AG04450 (cell line): ENCODE measurements around the gene MLN. TPM values are rescaled to one million over a fixed set of nuclear protein-coding genes. Genes with fewer than 3 reads are reported as not detected.

Experiments used
- CTCF ChIA-PET: fragments of 300-600, 350-600 bp; formaldehyde crosslinking; extraction: SDS; loops from one replicate; lab custom pipeline; 2022; ENCODE audit warnings: antibody characterized with exemption, inconsistent platforms; lab: Charles Lee
- POLR2A ChIA-PET: fragments of 350-600 bp; formaldehyde crosslinking; extraction: SDS; loops from one replicate; lab custom pipeline; 2021; ENCODE audit warnings: antibody characterized with exemption, inconsistent platforms; lab: Yijun Ruan, JAX
- DNase-seq: peaks from one replicate; pipeline ENCODE4 v3.0.0-alpha.2; 2011; ENCODE audit warnings: low read depth, low spot score
- H3K27ac ChIP-seq: one replicate; pipeline ENCODE4 v1.5.1; 2012; ENCODE audit warnings: low read depth, low read length, control low read depth
- H3K27me3 ChIP-seq: one replicate; pipeline ENCODE4 v1.6.0; 2012; ENCODE audit warnings: low read length; ENCODE audit not compliant: control insufficient read depth, insufficient read depth
- H3K4me3 ChIP-seq: 2 replicates; pipeline ENCODE4 v1.5.1; 2011; ENCODE audit warnings: mild to moderate bottlenecking, low read depth, low read length, control low read depth
- H3K9me3 ChIP-seq: 2 replicates; pipeline ENCODE4 v1.5.1; 2012; ENCODE audit warnings: low read length; ENCODE audit not compliant: control insufficient read depth, insufficient read depth
- polyA plus RNA-seq: library from polyadenylated mRNA; depleted of rRNA; stranded (reverse); fragments of >200 nt; gene quantifications from 2 replicates; pipeline ENCODE4 v1.2.3, GENCODE V29; 2011
- TF ChIP-seq, protein P1 (sequence below): IDR thresholded peaks from 2 replicates; pipeline ENCODE4 v1.5.1; 2011; ENCODE audit warnings: low read depth, low read length, control low read depth, inconsistent platforms

The MLN gene
- polyA plus RNA-seq, 1 experiment, result not detected

DNA sequence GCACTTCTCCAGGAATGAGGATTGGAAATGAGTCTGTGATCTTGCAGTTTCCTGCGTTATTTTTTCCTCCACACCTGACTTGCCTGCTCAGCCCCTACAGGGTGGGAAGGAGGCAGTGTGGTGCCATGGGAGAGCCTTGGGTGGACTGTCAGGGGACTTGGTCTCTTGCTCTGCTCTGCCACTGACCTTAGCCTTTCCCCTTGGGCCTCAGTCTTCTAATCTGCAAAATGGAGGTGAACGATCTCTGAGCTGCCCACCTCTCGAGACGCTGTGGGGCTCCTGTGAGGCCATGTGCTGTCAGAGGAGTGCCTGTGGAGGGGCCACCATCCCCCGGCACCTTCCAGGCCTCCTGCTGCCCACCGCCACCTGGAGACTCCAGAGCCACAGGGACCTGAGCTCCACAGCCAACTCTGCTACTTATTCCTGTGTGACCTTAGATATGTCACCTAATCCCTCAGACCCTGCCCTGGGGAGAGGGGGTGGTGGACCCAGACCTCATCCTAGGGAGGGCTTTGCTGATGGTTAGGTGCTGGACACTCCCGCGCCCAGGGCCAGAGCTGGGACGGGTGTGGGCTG lies 45.8 kb upstream of the MLN start:
- H3K4me3 ChIP-seq, result no peak overlapping the region
- ChIA-PET CTCF (interaction anchor here (1.2 to 2.7 kb wide), 2 partner anchors 10 to 78 kb away, joined by 5 to 6 read pairs; no protein-coding TSS in a partner anchor), POLR2A (no interaction called here)
- DNase-seq, result no peak
- H3K27me3 ChIP-seq, result peaks cover 15% of the 10 kb centered on the region
- no peak overlapping the region for H3K27ac ChIP-seq
- TF ChIP-seq, protein P1, sequence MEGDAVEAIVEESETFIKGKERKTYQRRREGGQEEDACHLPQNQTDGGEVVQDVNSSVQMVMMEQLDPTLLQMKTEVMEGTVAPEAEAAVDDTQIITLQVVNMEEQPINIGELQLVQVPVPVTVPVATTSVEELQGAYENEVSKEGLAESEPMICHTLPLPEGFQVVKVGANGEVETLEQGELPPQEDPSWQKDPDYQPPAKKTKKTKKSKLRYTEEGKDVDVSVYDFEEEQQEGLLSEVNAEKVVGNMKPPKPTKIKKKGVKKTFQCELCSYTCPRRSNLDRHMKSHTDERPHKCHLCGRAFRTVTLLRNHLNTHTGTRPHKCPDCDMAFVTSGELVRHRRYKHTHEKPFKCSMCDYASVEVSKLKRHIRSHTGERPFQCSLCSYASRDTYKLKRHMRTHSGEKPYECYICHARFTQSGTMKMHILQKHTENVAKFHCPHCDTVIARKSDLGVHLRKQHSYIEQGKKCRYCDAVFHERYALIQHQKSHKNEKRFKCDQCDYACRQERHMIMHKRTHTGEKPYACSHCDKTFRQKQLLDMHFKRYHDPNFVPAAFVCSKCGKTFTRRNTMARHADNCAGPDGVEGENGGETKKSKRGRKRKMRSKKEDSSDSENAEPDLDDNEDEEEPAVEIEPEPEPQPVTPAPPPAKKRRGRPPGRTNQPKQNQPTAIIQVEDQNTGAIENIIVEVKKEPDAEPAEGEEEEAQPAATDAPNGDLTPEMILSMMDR, result no peak
- H3K9me3 ChIP-seq, result no peaks in the 10 kb centered on the region

DNA sequence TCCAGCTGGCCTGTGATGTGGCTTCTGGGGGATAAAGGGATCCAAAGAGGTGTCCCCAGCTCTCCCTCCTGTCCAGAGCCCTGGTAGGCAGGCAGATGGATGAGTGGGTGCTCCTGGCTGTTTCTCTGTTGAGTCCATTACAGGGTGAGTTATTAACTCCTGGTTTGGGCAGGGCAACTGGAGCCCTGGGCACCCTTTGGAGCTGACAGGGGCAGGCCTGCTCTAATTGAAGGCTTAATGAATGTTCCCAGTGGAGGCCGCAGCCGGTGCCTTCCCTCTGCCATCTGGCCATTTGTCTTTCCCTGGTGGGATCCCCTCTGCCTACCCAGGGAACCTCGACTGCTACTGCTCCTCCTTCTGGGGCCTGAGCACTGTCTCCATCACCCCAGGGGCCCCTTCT lies 44.7 kb upstream of the MLN start:
- no peak for DNase-seq
- TF ChIP-seq, protein P1, result no peak

DNA sequence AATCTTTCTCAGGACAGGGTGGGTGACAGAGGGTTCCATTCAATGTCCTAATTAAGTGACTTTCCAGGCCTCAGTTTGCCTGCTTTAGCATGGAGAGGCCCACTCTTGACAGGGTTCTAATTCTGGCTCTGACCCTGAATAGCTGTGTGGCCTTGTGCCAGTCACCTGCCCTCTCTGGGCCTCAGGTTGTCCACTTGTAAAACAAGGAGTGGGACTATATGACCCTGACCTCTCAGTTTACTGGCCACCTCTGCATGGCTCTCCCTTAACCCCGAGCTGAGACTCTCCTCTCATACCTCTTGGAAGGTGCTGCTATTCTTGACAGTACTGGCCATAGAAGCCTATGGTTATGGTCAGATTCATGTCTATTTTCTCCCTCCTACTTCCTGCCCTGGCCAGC lies 44.1 kb upstream of the MLN start:
- H3K4me3 ChIP-seq, result no peak overlapping the region
- ChIA-PET CTCF (no interaction called here), POLR2A (no interaction called here)
- H3K27me3 ChIP-seq, result peaks cover 10% of the 10 kb centered on the region
- no peak overlapping the region for H3K27ac ChIP-seq
- TF ChIP-seq, protein P1, result no peak
- H3K9me3 ChIP-seq, result no peaks in the 10 kb centered on the region; the same call in 1 of the 2 replicates
- no peak for DNase-seq

More for the DNA sequence above, 44.7 kb upstream of the MLN start:
- ChIA-PET CTCF (no interaction called here), POLR2A (no interaction called here)
- Histone ChIP-seq H3K9me3 (no peaks in the 10 kb centered on the region; the same call in 1 of the 2 replicates), H3K27me3 (peaks cover 10% of the 10 kb centered on the region), H3K4me3 (no peak overlapping the region), H3K27ac (peak overlapping the region; percentile 21)

- Histone ChIP-seq H3K9me3 (no peaks in the 10 kb centered on the region; the same call in 1 of the 2 replicates), H3K4me3 (no peak overlapping the region), H3K27ac (no peak overlapping the region), H3K27me3 (peaks cover 10% of the 10 kb centered on the region)
- TF ChIP-seq, protein P1, result no peak
- no peak for DNase-seq
- ChIA-PET CTCF (no interaction called here), POLR2A (no interaction called here)
Observed at GRCh38 chr6:33847078-33847477, 43.3 kb upstream of the MLN start.

- Histone ChIP-seq H3K27ac (no peak overlapping the region), H3K9me3 (no peaks in the 10 kb centered on the region; the same call in 1 of the 2 replicates), H3K27me3 (peaks cover 9% of the 10 kb centered on the region), H3K4me3 (no peak overlapping the region)
- no peak for DNase-seq
- ChIA-PET POLR2A (no interaction called here), CTCF (no interaction called here)
- TF ChIP-seq, protein P1, result no peak
Observed at GRCh38 chr6:33846226-33846625, 42.4 kb upstream of the MLN start.
